ENCODE results near the gene TNFSF18. TPM values are rescaled to one million over a fixed set of nuclear protein-coding genes. Genes with fewer than 3 reads are reported as not detected.

Gene TNFSF18
- total and polyA plus RNA-seq, 8 donors: 0.09 TPM; not detected in 7

GRCh38 chr1:173014160-173014559, 36.6 kb downstream of the TNFSF18 start:
- Histone ChIP-seq H3K4me3 (no peak overlapping the region), H3K36me3 (no peaks in the 10 kb centered on the region), H3K27ac (no peak overlapping the region), H3K4me1 (no peaks in the 10 kb centered on the region), H3K9me3 (no peaks in the 10 kb centered on the region), H3K27me3 (no peaks in the 10 kb centered on the region)
- 100% methylated on average over 1 of the region's 1 CpG for WGBS, 2 donors
- no peak for TF ChIP-seq CTCF (IDR thresholded peaks at IDR 0.05)
- ATAC-seq (no peak), FAIRE-seq (no peak), DNase-seq (no peak)
- intact Hi-C loops (cut with DNase I): no loop called here

GRCh38 chr1:173012126-173012525, 38.6 kb downstream of the TNFSF18 start:
- DNase-seq: no peak
- no peak for TF ChIP-seq CTCF (IDR thresholded peaks at IDR 0.05)
- WGBS, 2 donors: 90 to 94% methylated on average over 1 of the region's 1 CpG
- Histone ChIP-seq H3K36me3 (no peaks in the 10 kb centered on the region), H3K4me1 (no peaks in the 10 kb centered on the region), H3K4me3 (no peak overlapping the region), H3K27me3 (no peaks in the 10 kb centered on the region), H3K27ac (no peak overlapping the region), H3K9me3 (no peaks in the 10 kb centered on the region)
- no peak for FAIRE-seq
- ATAC-seq: no peak
- intact Hi-C loops (cut with DNase I): no loop called here

- Histone ChIP-seq H3K27me3 (no peaks in the 10 kb centered on the region), H3K4me1 (no peaks in the 10 kb centered on the region), H3K9me3 (no peaks in the 10 kb centered on the region), H3K4me3 (no peak overlapping the region), H3K27ac (no peak overlapping the region), H3K36me3 (no peaks in the 10 kb centered on the region)
- no peak for TF ChIP-seq CTCF (IDR thresholded peaks at IDR 0.05)
- WGBS, 2 donors: 61 to 66% methylated on average over 1 of the region's 1 CpG
- no peak for FAIRE-seq
- ATAC-seq: peak in 2 of 4 donors; percentile 58 to 70
- intact Hi-C loops (cut with DNase I): no loop called here
- peak in 1 of 6 donors; percentile 14 for DNase-seq
Measured at GRCh38 chr1:173009597-173009996, 41.1 kb downstream of the TNFSF18 start.

- FAIRE-seq (no peak), DNase-seq (no peak), ATAC-seq (no peak)
- intact Hi-C loops (cut with DNase I): no loop called here
- no peak overlapping the region for H3K4me3 ChIP-seq
- TF ChIP-seq CTCF (IDR thresholded peaks at IDR 0.05): no peak
- H3K9me3 ChIP-seq: peaks cover 0 to 3% (median 0%) of the 10 kb centered on the region in 4 donors
- no peaks in the 10 kb centered on the region for H3K36me3 ChIP-seq
- no peaks in the 10 kb centered on the region for H3K4me1 ChIP-seq
- 45 to 57% methylated on average over 2 of the region's 2 CpGs for WGBS, 2 donors
- no peaks in the 10 kb centered on the region for H3K27me3 ChIP-seq
- H3K27ac ChIP-seq: no peak overlapping the region
Measured at GRCh38 chr1:173005196-173005864, 45.4 kb downstream of the TNFSF18 start.

Data from pancreas (tissue), 10 donors.